Brain microvascular endothelial cell (primary cell): ENCODE measurements around the gene CREB3L2.

ENCODE experiments used
- DNase-seq: peaks from one replicate; pipeline ENCODE4 v3.0.0-alpha.2; 2020
- H3K27ac ChIP-seq: fragments of 250-450 bp; sonication (Bioruptor Pico); 2 replicates; pipeline ENCODE4 v1.5.1; 2020; ENCODE audit warnings: mild to moderate bottlenecking, moderate library complexity
- H3K27me3 ChIP-seq: fragments of 250-450 bp; sonication (Bioruptor Pico); replicated peaks from 2 replicates; pipeline ENCODE4 v1.5.1; 2020; ENCODE audit warnings: mild to moderate bottlenecking
- H3K36me3 ChIP-seq: fragments of 250-450 bp; sonication (Bioruptor Pico); replicated peaks from 2 replicates; pipeline ENCODE4 v1.5.1; 2020; ENCODE audit warnings: mild to moderate bottlenecking
- H3K4me3 ChIP-seq: 2 replicates; pipeline ENCODE4 v1.5.1; 2011; ENCODE audit warnings: low read depth, mild to moderate bottlenecking, control low read depth, low read length, moderate library complexity
- CTCF ChIP-seq: IDR thresholded peaks from 2 replicates; pipeline ENCODE4 v1.5.1; 2011; ENCODE audit warnings: low read depth, mild to moderate bottlenecking, moderate library complexity, low read length, control low read depth, inconsistent platforms; ENCODE audit errors: missing control alignments
- in situ Hi-C: cut with HindIII; loops from 2 replicates; pipeline ENCODE4 v1.10.0; 2017; ENCODE audit warnings: low sequenced_read_pairs, low pct_ligation_motif_present

Gene CREB3L2

GRCh38 chr7:137878333-137878961, 123.4 kb downstream of the CREB3L2 start:
- Histone ChIP-seq H3K36me3 (peaks cover 54% of the 10 kb centered on the region), H3K27me3 (no peaks in the 10 kb centered on the region), H3K4me3 (no peak overlapping the region), H3K27ac (peak overlapping the region; percentile 92)
- DNase-seq: peak; percentile 30
- in situ Hi-C loops: no loop called here
- no peak for TF ChIP-seq CTCF

GRCh38 chr7:137877027-137877675, 124.7 kb downstream of the CREB3L2 start:
- Histone ChIP-seq H3K4me3 (no peak overlapping the region), H3K36me3 (peaks cover 63% of the 10 kb centered on the region), H3K27ac (no peak overlapping the region), H3K27me3 (no peaks in the 10 kb centered on the region)
- TF ChIP-seq CTCF: no peak
- in situ Hi-C loops: no loop called here
- no peak for DNase-seq

GRCh38 chr7:137875746-137876145, 126.1 kb downstream of the CREB3L2 start:
- Histone ChIP-seq H3K4me3 (no peak overlapping the region), H3K27me3 (no peaks in the 10 kb centered on the region), H3K27ac (peak overlapping the region; percentile 98), H3K36me3 (peaks cover 59% of the 10 kb centered on the region)
- in situ Hi-C loops: no loop called here
- no peak for TF ChIP-seq CTCF
- DNase-seq: no peak

GRCh38 chr7:137873979-137874777, 127.7 kb downstream of the CREB3L2 start:
- Histone ChIP-seq H3K27me3 (no peaks in the 10 kb centered on the region), H3K27ac (peak overlapping the region; percentile 98), H3K36me3 (peaks cover 50% of the 10 kb centered on the region), H3K4me3 (no peak overlapping the region)
- in situ Hi-C loops: no loop called here
- peak; percentile 84 for DNase-seq
- no peak for TF ChIP-seq CTCF

- H3K27ac ChIP-seq: peak overlapping the region; percentile 98
- TF ChIP-seq CTCF: no peak
- peak; percentile 90 for DNase-seq
- H3K4me3 ChIP-seq: no peak overlapping the region
- H3K36me3 ChIP-seq: peaks cover 46% of the 10 kb centered on the region
- H3K27me3 ChIP-seq: no peaks in the 10 kb centered on the region
- in situ Hi-C loops: no loop called here
Observed at GRCh38 chr7:137873524-137873923, 128.4 kb downstream of the CREB3L2 start.
